ENCODE results near the gene ZCCHC9.
"Not testable (repeated sequence)": the region's sequence is repeated elsewhere in the genome, so short reads cannot be mapped to it uniquely, and the experiment has no call there.

ZCCHC9 gene, protein sequence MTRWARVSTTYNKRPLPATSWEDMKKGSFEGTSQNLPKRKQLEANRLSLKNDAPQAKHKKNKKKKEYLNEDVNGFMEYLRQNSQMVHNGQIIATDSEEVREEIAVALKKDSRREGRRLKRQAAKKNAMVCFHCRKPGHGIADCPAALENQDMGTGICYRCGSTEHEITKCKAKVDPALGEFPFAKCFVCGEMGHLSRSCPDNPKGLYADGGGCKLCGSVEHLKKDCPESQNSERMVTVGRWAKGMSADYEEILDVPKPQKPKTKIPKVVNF

DNA sequence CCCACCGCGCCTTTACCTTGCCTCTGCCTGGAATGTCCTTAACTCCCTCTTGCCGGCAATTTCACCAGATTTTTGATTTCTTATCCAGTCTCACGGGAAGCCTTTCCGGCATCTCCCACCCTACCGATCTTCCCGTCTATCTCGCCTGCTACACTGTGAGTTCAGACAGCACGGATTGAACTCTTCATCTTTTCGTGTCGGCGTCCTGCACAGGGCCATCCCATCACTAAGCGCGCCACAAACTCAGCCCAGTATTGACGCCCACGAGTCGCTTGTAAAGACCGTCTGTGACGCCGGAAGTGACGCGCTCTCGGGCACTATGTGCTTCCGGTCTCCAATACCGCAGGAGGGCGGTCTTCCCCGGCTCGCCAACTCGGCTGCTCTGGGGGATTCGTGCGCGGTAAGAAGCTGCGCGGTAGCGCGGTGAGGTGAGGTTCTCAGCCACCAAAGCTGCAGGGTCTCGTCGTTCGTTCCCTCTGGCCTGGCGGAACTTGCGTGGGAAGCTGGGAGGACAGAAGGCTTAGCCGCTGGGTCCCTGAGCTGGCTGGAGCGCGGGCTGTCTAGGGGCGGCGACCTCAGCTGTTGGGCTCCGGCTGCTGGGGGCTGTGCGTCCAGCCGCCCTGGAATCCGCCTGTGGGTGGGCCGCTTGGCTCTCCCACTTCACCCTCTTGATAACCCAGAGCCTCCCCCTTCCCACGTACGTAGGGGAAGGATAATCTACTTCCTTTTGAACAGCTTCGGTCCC is at the start of gene ZCCHC9:
ZCCHC9 (plus strand) TSS at position 317 of the 745 bp plus-strand sequence. CDS start 3,171 bp downstream, outside the sequence.
- peak; percentile 93 for DNase-seq

DNA sequence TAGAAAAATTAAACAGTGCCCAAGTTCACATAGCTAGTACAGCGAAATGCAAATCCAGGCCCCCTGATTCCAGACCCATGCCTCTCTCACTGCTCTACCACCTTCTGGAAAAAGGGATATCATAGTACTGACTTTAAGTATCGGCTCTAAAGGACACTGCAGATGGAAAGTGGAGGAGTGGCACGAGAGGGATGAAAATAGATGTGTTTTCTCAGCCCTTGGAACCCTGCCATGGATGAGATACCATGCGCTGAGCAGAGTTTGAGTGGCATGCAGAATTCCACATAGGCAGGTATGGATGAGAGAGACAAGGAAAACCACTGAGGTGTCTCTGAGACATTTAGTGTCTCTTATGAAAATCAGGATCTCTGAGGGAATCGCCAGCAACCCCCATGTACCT is 49.5 kb upstream of the ZCCHC9 start:
- DNase-seq = no peak

DNA sequence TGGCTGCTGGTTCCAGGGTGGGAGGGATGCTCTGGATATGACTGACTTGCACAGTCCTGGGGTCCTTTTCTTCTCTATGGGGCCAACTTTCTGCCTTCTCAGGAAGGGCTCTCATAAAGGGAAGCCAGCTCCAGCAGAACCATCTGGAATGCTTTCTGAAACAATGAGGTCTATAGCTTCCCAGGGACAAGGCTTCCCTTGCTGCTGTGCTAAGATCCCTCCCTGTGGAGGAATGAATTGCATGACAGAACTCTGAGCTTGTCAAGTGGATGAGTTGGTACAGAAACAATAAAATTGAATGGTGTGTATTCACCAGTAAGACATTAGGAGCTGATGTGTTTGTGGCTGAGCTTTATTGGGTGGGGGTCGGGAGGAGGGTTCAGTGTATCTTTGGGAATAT is 48.5 kb upstream of the ZCCHC9 start:
- no peak for DNase-seq

DNA sequence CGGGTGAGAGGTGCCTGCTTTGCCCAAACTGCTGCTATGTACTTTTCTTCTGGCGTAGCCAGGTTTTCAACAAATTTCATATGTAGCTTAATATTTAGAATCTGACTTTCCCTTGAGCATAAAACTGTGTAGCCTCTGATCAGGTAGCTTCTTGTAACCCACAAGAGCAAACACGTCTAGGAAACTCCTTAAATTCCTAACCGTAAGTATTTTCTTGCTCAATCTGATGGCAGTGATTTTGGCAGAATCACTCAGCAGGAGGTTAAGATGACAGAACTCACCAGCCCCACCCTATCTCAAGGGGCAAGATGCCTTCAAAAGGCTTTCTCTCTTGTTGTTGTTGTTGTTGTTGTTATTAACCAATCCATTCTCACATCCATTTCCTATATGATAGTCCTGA is 47.5 kb upstream of the ZCCHC9 start:
- DNase-seq = no peak

- no peak for DNase-seq
Observed at GRCh38 chr5:81254886-81255559, 46.4 kb upstream of the ZCCHC9 start.

DNA sequence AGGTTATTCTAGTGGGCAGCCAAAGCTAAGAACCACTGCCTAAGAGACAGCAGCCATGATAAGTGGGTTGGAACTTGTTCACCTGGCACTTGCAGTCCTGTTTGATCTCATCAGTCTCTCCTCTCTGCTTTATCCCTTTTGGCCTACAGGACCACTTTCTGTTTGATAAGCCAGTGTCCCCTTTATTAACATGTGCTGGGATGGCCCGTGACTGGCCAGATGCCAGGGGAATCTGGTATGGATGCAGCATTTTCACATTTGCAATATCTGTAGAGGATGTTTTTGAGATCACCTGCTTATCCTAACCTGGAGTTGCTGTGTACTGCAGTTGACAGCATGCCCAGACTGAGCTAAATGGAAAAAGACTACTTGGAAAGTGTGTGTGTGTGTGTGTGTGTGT is 44.6 kb upstream of the ZCCHC9 start:
- DNase-seq = no peak

- DNase-seq = not testable (repeated sequence)
Observed at GRCh38 chr5:81262796-81263195, 38.6 kb upstream of the ZCCHC9 start.

GRCh38 chr5:81265101-81265500 is 36.3 kb upstream of the ZCCHC9 start:
- no peak for DNase-seq

DNA sequence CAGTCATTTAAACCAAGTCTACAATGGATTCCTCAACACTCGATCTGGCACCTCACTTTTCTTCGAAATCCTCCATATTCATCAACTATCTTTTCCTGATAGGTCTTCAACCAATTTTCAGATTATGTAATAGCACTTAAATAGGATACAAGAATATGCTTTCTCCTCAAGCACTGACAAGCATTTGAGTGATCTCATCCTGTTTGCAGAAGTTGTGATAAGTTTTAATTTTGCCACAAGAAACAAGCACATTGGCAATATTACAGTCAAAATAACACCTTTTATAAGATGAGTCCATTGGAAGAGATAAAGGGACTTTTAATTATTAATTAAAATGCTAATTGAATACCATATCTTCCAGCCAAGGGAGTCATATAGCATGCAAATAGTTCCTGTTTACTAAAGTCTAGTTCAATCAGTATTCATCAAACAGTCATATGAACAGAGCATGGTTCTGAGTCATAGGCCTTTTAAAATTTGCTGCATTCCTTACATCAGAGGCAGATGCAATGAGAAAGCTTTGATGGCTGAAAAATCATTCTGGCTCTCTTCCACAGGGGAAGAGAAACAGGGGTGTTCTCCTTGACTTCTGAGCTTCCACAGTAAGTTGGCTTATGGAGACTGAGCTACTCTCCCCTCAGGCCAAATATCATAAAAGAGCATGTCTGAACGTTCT is 32.7 kb upstream of the ZCCHC9 start:
- no peak for DNase-seq

DNA sequence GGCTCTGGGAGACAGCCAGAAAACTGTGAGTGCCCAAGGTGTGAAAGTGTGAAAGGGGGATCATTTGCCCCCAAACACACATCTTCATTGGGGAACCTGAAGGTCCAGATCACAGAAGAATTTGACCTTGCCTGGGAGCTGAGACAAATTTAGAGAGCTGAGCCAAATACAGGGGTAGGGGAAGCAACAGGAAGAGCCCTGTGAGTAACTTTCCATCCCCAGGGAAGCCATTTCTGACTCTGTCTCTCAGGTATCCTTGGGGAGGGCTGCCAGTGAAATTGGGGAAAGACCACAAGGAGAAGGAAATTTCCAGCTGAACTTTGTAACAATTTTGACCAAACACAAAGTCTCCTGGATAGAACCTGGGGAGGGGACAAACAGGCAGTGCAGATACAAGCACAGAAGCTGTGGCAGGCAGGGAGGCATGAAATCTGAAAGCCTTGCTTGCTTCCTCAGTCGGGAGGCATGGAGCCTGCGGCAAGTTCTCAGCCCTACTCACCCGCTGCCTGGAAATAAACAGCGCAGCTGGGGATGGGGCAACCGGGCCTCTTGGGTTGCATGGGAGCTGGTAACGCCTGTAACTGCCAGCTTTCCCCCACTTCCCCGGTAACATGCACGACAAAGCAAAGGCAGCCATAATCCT is 31.5 kb upstream of the ZCCHC9 start:
- DNase-seq = no peak

GRCh38 chr5:81270394-81271027 is 30.9 kb upstream of the ZCCHC9 start:
- not testable (repeated sequence) for DNase-seq

- DNase-seq = no peak
Observed at GRCh38 chr5:81283976-81284375, 17.4 kb upstream of the ZCCHC9 start.

- DNase-seq = no peak
Observed at GRCh38 chr5:81286059-81286617, 15.2 kb upstream of the ZCCHC9 start.

DNA sequence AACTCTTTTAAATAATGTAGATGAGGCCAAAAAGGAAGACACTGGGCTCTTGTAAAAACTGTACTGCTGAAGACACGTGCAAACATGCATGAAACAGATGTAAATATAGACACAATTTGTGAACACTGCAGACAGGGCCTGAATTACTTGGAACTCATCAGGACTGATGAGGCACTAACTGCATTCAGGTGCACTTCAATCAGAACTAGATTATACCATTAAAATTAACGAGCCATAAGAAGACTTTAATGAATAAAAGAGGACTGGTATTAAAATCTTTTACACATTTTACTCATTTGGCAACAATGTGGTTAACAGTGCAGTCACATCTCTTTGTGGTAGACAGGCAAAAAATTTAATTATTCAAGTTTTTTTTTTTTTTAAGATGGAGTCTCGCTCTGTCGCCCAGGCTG is 13.4 kb upstream of the ZCCHC9 start:
- DNase-seq = no peak

DNA sequence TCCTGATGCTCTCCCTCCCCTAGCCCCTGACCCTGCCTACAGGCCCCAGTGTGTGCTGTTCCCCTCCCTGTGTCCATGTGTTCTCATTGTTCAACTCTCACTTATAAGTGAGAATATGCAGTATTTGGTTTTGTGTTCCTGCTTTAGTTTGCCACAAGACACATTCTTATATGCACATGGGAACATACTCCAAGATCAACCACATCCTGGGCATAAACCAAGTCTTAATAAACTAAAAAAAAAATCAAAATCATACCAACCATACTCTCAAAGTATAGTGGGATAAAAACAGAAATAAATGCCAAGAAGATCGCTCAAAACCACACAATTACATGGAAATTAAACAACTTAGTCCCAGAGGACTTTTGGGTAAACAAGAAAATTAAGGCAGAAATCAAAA is 11.2 kb upstream of the ZCCHC9 start:
- no peak for DNase-seq

DNA sequence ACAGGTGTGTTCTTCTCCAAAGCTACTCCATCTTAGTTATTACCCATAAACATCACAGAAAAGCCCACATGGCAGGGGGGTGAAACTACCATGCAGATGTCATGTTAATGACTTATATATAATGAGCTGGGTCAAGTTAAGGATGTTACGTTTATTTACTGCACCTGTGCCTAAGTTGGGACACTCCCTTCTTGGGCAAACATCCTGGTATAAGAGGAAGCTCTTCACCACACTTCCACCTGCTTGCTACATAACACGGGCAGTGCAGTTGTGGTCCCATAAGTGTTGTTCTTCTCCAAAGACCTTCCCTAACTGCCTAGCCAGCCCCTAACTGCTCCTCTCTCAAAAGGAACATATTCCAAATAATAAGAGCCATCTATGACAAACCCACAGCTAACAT is 9.3 kb upstream of the ZCCHC9 start:
- no peak for DNase-seq

DNA sequence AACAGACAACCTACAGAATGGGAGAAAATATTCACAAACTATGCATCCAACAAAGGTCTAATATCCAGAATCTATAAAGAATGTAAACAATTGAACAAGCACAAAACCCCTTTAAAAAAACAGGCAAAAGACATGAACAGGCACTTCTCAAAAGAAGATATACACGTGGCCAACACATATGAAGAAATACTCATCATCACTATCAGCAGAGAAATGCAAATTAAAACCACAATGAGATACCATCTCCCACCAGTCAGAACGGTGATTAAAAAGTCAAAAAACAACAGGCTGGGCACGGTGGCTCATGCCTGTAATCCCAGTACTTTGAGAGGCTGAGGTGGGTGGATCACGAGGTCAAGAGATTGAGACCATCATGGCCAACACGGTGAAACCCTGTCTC is 7.4 kb upstream of the ZCCHC9 start:
- DNase-seq = not testable (repeated sequence)

DNA sequence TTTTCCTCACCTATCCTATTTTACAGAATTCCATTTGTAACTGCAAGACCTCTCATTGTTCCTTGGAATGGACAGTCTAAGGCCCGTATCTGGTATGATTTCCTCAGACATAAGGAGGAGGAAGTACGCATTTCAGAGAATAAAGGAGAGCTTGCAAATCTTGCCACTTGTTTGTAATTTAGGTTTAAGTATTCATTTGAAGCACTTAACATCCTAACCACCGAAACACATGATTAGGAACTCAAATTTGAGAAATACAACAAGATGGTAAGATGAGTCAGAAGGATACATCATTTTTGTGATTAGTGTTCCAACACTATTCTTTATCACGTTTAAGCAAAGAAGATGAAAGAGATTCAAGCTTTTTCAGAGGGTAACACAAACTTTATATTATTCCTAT is 3.9 kb upstream of the ZCCHC9 start:
- DNase-seq = no peak

DNA sequence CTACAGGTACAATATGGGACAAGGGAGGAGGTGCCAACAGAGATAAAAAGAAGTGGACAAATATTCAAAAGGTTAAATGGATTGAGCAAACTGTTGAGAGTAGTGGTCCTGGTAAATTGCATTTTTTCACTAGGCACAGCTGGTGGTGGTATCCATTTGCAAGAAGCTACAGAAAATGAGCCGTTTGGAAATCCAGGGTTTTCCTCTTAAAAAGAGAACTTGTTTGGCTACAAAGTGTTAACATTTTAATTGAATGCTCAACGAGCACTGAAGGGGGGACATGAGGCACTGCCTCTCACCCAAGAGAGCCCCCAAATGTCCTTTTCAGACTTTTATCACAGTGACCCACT is 491 bp upstream of the ZCCHC9 start:
- no peak for DNase-seq

DNA sequence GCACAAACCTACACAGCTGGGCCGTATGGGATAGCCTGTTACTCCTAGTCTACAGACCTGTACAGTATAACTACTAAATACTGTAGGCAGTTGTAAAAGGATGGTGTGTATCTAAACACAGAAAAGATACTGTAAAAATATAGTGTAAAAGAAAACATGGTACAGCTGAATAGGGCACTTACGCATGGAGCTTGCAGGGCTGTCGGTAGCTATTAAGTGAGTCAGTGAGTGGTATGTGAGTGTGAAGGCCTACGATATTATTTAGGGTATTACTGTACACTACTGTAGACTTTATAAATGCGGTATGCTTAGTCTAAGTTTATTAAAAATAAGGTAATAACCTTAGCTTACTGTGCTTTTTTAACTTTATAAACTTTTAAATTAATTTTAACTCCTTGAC is 1.2 kb downstream of the ZCCHC9 start:
- no peak for DNase-seq

DNA sequence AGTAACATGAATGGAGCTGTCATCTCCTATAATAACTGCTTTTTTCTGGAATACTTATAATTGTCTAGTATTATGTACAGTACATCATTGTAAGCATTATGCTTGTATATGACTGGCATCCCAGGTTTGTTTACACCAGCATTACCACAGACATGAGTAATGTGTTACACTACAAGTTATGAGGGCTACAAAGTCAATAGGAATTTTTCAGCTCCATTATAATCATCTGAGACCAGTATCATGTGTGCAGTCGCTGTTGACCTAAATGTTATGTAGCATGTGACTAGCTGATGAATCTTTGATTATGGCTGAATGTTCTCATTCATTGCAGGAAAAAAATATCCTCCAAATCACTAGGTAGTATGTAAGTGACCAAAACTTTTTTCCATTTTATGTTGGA is 2.2 kb downstream of the ZCCHC9 start:
- no peak for DNase-seq

DNA sequence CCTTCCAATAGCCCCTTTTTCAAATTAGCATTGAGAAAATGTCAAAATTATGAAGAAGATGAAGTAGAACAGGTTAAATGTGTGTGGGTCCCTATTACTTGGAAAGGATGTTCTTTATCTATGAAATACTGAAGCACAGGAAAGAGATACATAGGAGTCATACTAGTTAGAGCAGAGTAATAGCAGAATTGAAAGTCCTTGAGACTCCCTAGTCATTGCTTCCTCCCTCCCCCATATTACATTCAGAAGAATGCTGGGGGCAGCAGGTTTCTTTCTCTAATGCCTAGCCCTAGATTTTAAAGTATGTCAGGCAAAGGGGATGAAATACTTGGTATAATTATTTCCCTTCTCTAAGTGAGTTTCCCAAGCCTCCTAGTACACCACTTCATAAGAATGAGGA is 4.4 kb downstream of the ZCCHC9 start:
- DNase-seq = no peak
